Testis (tissue), 2 donors: ENCODE measurements around the gene TNRC6C.

Source experiments
- POLR2A ChIP-seq: fragments of 450-650 bp; IDR thresholded peaks from one replicate; pipeline ENCODE4 v1.6.1; 2017; ENCODE audit warnings: antibody characterized with exemption, mild to moderate bottlenecking, moderate library complexity
- TF ChIP-seq, protein P1 (sequence below), 3 experiments: fragments of 450-650 bp in 2 of 3; fragments of 200-600 bp in 1 of 3; sonication (generic) in 1 of 3; IDR thresholded peaks; one replicate each; pipeline ENCODE4 v1.5.1; 2016 to 2019; ENCODE audit warnings: antibody characterized with exemption in 3 of 3, mild to moderate bottlenecking in 2 of 3, moderate library complexity in 1 of 3

DNA sequence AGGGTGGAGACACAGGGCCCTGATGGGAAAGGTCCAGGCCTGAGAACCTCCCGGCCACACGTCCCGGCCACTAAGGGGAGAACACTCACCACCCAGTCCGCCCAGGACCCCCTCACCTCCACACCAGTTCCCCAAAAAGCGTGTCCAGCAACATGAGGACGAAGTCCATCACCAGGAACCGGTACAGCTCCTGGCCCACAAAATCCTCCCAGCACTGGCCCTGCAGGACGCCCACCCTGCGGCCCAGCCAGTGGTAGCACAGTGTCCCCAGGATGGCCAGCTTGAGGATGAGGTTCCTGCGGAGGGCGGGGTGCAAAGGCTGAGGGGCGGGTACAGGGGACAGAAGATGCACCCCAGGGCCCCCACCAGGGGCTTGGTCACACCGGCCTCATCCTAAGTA is 162.0 kb downstream of the TNRC6C start:
- TF ChIP-seq, protein P1, sequence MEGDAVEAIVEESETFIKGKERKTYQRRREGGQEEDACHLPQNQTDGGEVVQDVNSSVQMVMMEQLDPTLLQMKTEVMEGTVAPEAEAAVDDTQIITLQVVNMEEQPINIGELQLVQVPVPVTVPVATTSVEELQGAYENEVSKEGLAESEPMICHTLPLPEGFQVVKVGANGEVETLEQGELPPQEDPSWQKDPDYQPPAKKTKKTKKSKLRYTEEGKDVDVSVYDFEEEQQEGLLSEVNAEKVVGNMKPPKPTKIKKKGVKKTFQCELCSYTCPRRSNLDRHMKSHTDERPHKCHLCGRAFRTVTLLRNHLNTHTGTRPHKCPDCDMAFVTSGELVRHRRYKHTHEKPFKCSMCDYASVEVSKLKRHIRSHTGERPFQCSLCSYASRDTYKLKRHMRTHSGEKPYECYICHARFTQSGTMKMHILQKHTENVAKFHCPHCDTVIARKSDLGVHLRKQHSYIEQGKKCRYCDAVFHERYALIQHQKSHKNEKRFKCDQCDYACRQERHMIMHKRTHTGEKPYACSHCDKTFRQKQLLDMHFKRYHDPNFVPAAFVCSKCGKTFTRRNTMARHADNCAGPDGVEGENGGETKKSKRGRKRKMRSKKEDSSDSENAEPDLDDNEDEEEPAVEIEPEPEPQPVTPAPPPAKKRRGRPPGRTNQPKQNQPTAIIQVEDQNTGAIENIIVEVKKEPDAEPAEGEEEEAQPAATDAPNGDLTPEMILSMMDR (IDR thresholded peaks at IDR 0.05) = no peak
- TF ChIP-seq POLR2A = no peak
